GM20000 (cell line): Measurements from ENCODE around the gene NRARP.

Experiments
- DNase-seq: peaks from one replicate; pipeline ENCODE4 v3.0.0; 2012; ENCODE audit warnings: low spot score
- TF ChIP-seq, protein P1 (sequence below): IDR thresholded peaks from 2 replicates; pipeline ENCODE4 v1.5.1; 2012; ENCODE audit warnings: mild to moderate bottlenecking, control low read depth; ENCODE audit errors: extremely low read depth, missing control alignments

Gene NRARP

DNA sequence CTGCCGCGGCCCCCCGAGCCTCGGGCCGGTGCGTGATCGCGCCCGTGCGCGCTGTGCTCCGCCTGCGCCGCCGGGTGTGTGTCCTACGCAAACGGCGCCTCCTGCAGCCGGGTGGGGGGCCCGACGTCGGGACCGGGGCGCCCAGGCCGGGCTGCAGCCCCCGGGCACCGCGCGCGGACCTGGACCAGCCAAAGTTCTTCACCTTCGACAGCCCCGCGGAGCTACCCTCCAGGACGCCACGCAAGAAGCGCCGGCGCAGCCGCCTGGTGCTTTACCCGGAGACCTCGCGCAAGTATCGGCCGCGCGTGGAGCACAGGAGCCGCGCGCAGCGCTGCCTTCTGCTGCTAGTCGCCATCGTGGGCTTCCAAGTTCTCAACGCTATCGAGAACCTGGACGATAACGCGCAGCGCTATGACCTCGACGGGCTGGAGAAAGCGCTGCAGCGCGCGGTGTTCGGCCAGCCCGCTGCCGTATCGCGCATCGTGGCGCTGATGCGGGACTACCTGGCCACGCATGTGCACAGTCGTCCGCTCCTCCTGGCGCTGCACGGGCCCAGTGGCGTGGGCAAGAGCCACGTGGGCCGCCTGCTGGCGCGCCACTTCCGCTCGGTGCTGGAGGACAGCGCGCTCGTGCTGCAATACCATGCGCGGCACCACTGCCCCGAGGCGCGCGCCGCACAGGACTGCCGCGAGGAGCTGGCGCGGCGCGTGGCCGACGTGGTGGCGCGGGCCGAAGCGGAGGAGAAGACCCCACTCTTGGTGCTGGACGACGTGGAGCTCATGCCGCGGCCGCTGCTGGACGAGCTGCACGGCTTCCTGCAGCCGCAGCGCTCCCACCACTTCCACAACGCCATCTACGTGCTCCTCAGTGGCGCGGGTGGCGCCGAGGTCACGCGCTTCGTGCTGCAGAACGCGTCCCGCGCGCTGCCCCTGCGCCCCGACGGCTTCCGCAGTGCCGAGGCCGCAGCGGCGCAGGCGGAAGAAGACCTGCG lies 23.1 kb downstream of the NRARP start:
- DNase-seq, result no peak
- TF ChIP-seq, protein P1, sequence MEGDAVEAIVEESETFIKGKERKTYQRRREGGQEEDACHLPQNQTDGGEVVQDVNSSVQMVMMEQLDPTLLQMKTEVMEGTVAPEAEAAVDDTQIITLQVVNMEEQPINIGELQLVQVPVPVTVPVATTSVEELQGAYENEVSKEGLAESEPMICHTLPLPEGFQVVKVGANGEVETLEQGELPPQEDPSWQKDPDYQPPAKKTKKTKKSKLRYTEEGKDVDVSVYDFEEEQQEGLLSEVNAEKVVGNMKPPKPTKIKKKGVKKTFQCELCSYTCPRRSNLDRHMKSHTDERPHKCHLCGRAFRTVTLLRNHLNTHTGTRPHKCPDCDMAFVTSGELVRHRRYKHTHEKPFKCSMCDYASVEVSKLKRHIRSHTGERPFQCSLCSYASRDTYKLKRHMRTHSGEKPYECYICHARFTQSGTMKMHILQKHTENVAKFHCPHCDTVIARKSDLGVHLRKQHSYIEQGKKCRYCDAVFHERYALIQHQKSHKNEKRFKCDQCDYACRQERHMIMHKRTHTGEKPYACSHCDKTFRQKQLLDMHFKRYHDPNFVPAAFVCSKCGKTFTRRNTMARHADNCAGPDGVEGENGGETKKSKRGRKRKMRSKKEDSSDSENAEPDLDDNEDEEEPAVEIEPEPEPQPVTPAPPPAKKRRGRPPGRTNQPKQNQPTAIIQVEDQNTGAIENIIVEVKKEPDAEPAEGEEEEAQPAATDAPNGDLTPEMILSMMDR, result no peak

DNA sequence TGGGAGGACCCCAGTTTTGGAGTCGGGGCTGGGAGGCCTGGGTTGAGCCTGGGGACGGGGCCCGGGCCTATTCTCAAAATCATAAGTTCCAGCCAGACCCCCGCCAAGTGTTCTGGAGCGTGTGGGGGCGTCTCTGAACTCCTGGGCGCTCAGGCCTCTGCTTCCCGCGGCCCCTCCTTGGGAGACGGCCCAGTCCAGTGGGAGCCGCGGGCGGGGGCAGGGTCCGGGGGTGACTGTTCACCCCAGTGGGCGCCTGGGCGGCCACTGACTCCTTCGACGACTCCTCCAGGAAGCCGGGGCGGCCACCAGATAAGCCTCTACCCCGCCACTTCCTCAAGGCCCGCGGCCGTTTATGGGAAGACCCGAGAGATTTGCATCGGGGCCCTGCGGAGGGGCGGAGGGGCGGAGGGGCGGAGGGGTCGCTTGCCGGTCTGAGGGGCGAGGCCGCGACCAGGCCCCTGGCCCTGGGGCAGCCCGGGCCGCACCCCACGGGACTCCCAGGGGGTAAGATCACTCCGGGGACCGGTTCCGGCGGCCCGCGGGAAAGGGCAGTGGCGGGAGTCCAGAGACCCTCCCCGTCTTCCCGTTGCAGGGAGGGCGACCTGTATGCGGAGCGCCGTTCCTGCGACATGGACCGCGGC lies 23.9 kb downstream of the NRARP start:
- TF ChIP-seq, protein P1, result no peak
- DNase-seq, result peak; percentile 67

DNA sequence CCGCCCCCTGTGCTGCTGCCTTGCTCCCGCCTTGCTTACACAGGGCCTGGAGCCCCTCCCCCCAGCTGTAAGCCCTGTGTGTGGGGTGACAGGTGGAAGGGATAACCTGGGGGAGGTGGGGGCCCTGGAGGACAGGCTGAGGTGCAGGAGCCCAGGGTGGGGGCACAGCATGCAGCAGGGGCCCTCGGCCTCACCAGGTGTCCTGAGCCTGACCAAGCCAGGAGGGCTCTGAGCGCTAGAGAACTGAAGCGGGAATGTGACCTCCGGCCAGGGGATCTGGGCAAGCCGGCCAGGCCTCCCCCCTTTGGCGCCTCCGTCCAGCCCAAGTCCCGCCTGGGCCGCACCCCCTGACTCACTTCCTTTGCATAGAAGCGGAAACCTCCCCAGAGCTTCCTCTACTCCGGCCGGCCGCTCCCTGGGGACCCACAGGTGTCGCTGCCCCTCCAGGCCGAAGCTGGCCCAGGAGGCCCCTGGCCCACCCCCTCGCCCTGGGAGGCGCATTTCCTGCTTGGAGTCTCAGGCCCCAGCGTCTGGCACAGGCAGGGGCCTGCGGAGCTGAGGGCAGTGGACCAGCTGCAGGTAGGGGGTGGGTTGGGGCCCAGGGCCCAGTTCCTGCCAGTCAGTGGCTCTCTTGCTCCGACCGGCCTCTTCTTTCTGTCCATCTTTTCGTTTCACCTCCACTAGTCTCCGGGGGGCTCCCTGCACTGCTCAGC lies 24.6 kb downstream of the NRARP start, which contains the start of gene TOR4A:
TSS of gene TOR4A (plus strand) at position 398 of the 713 bp plus-strand sequence. CDS start 964 bp downstream, outside the sequence.
- TF ChIP-seq, protein P1, result peak; percentile 4
- DNase-seq, result peak; percentile 96

DNA sequence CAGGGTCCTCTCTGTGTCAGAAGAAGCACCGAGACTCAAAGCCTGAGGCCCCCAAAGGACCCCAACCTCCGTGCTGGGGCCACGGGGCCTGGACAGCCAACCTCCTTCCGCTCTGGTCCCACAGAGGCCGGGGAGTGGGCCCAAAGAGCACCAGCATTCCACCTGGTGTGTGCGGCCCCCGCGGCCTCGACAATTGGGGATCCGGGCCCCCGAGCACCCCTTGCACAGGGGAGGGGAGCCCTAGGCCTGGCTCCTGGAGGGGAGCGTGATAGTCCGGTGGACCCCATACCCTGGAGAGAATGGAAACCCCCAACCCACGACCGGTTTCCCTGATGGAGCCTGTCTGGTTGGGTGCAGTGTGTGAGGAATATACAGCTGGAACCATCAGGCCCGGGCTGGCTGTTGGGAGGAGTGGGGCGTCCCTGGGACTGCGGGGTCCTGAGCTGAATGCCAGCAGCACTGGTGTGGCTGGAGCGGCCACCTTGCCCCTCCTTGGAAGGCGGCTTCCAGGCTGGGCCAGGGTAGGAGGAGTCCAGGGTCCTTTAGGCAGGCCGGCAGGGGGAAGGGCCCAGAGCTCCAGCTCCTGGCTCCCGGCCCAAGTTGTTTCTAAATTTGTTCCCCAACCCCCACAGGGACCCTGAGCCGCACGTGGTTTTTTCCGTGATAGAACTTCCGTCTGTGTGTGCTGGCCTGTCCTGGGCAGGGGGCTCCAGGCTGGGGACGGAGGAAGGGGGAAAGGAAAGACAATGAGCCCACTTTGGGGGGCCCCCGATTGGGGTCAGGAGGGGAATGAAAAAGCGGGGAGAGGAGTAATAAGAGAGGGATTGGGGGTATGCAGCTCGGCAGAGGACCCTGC lies 25.4 kb downstream of the NRARP start:
- TF ChIP-seq, protein P1, result no peak
- DNase-seq, result peak; percentile 53

- no peak for DNase-seq
These were observed 26.2 kb downstream of the NRARP start for GRCh38 chr9:137275588-137276472.

More at GRCh38 chr9:137275588-137276472, 26.2 kb downstream of the NRARP start:
- TF ChIP-seq, protein P1, result no peak
